CD4-positive, alpha-beta T cell treated with Interleukin-17A for 4 hours (primary cell): ENCODE results near the gene PIGH.
"Not testable (repeated sequence)": the region's sequence is repeated elsewhere in the genome, so short reads cannot be mapped to it uniquely, and the experiment has no call there.

ENCODE experiments used
- DNase-seq: peaks from one replicate; pipeline ENCODE4 v3.0.0-alpha.2; 2020; ENCODE audit warnings: mixed read lengths

Gene PIGH

GRCh38 chr14:67607646-67608045 lies 7.6 kb upstream of the PIGH start:
- DNase-seq = no peak

GRCh38 chr14:67602995-67603545 lies 3.0 kb upstream of the PIGH start:
- no peak for DNase-seq

GRCh38 chr14:67602076-67602475 lies 2.0 kb upstream of the PIGH start:
- no peak for DNase-seq

GRCh38 chr14:67600562-67600974 lies 500 bp upstream of the PIGH start:
- DNase-seq = not testable (repeated sequence)

- DNase-seq = no peak
Measured at GRCh38 chr14:67595392-67595791, 4.7 kb downstream of the PIGH start.

- not testable (repeated sequence) for DNase-seq
Measured at GRCh38 chr14:67593650-67594049, 6.4 kb downstream of the PIGH start.

GRCh38 chr14:67589204-67589770 lies 10.8 kb downstream of the PIGH start:
- DNase-seq = no peak

- DNase-seq = no peak
Measured at GRCh38 chr14:67586369-67586768, 13.7 kb downstream of the PIGH start.

- no peak for DNase-seq
Measured at GRCh38 chr14:67584978-67585377, 15.1 kb downstream of the PIGH start.

- peak; percentile 42 for DNase-seq
Measured at GRCh38 chr14:67583711-67584644, 16.1 kb downstream of the PIGH start.

- DNase-seq = no peak
Measured at GRCh38 chr14:67582061-67582460, 18.0 kb downstream of the PIGH start.

GRCh38 chr14:67581643-67582042 lies 18.4 kb downstream of the PIGH start:
- no peak for DNase-seq

GRCh38 chr14:67580336-67581171 lies 19.5 kb downstream of the PIGH start:
- no peak for DNase-seq

- no peak for DNase-seq
Measured at GRCh38 chr14:67579636-67580035, 20.4 kb downstream of the PIGH start.

GRCh38 chr14:67579040-67579439 lies 21.0 kb downstream of the PIGH start:
- no peak for DNase-seq

- DNase-seq = no peak
Measured at GRCh38 chr14:67577909-67578749, 21.9 kb downstream of the PIGH start.

- DNase-seq = no peak
Measured at GRCh38 chr14:67577181-67577808, 22.8 kb downstream of the PIGH start.

GRCh38 chr14:67576216-67576955 lies 23.7 kb downstream of the PIGH start:
- DNase-seq = no peak

GRCh38 chr14:67575684-67576083 lies 24.4 kb downstream of the PIGH start:
- no peak for DNase-seq

GRCh38 chr14:67574806-67575205 lies 25.3 kb downstream of the PIGH start:
- no peak for DNase-seq

- DNase-seq = no peak
Measured at GRCh38 chr14:67574156-67574555, 25.9 kb downstream of the PIGH start.
